NCI-H2171 treated with DMSO at 0.1 percent for 48 hours (cell line): Measurements from ENCODE around the gene FSTL4.
A peak's percentile ranks its signal among the peaks of the same experiment; 100 is the strongest.

Experiments used
- DNase-seq: peaks from one replicate; lab custom pipeline; 2025; lab: John Stamatoyannopoulos, UW

Gene FSTL4

DNA sequence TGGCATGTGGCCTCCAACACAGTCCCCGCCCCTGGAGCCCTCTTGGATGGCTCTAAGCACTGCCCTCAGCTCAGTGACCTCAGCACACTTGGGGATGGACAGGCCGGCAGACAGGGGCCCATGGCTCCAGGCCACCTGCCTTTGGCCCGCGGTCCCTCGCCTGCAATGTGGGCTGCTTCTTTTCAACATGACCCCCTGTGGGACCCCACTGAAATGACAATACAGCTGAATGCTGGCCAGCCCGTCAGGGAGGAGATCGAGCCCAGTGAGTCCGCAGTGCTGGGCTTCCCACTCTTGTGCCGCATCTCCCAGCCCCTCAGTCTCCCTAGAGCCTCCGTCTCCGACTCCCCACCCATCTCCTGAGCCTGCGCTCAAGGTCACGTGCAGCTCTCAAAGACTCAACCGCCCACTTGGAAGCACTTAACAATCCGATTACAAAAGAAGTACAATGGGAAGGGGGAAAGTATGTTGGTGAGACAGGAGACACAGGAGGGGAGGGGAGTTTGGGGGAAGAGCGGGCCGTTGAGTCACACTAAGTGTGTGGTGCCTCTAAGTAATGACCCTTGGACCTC, 321.6 kb downstream of the FSTL4 start:
- DNase-seq, result no peak

GRCh38 chr5:133289686-133290367, 322.5 kb downstream of the FSTL4 start:
- peak; percentile 56 for DNase-seq

DNA sequence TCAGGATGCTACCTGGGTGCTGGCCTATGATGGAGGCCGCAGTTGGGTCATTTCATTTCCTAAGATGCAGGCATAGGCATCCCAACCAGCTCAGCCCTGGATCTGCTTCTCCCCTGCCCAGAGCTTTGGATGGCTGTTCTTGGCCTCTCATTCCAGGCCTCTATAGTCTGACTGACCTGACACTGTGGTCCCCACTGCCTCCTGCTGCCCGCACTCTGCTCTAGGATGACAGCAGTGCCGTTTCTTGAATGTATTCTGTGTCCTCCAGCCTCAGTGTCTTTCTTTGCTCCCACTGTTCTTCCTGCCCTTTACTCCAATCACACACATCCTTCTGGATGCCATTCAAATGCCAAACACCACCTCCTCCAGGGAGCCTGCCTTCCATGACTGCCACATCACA, 324.8 kb downstream of the FSTL4 start:
- no peak for DNase-seq

- DNase-seq, result no peak
These were observed 325.9 kb downstream of the FSTL4 start for GRCh38 chr5:133286483-133286882.

DNA sequence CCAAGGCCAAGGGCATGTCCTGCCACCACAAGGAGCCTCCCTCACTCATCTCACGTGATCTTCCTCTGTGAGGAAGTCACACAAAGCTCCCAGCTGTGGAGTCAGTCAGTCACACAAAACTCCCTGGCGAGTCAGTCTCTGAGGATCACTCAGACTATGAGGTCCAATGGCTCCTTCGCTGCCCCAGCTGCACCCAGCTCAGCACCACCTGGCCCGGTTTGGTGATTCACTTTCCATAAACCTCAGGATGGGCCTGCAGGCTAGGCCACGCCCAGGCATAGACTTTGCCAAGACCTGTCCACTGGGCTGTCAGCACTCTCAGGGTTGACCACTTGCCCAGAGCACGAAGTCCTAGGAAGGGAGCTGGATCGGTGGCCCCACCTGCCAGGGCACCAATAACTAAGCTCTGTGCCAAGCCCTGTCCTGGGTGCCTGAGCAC, 326.7 kb downstream of the FSTL4 start:
- DNase-seq, result no peak

- DNase-seq, result no peak
These were observed 328.0 kb downstream of the FSTL4 start for GRCh38 chr5:133284306-133284705.

DNA sequence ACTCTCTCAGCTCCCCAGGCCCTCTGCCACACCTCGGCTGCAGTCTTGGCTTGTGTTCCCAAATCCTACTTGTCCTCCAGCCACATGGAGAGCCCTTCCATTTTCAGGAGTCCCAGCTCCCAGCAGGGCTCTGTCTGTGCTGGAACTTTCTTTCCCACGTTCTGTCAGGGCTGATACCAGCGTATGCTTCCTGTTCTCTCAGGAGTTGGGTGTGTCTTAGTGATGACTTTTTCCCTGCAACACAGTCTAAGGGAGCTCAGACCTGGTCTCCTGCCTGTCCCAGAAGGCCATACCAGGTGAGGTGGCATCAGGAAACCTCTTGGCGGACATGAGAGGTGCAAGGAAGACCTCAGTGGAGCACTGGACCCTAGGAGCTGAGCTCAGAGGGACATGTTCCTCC, 334.0 kb downstream of the FSTL4 start:
- no peak for DNase-seq

DNA sequence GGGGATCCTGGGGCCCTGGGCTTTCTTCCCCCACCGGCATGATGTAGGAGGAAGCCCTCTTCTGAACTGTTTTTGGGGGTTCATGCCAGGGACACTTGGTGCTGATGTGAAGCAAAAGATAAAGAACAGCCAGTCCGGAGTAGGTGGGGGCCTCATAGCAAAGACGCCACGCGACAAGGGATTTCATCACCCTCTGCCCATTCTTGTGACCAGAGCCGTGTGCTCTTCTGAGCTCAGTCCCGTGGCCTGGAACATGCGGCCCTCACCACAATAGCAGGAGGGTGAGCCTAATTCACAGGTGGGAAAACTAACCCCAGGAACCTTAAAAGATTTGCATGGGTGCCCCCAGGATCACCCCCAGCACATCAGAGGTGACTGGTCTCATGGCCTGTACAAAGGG, 334.6 kb downstream of the FSTL4 start:
- no peak for DNase-seq

DNA sequence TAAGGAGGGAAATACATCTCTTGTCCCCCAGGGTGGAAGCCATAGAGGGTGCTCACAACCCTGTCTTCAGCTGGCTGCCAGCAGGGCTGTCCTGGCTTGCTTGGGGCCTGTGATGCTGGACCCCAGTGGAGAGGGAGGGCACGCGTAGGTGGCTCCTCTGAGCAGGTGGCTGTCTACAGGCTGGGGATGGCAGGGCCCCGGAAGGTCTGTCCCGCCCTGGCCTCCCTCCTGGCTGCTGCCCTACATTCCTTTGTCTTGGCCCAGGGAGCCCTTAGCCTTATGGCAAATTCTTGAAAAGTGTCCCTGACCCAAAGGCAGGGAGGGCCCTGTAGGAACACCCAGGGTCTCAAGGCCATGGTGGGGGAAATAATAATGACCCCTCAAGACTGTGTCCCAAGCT, 336.2 kb downstream of the FSTL4 start:
- DNase-seq, result no peak

- no peak for DNase-seq
These were observed 336.7 kb downstream of the FSTL4 start for GRCh38 chr5:133275631-133276030.

GRCh38 chr5:133274597-133274935, 337.8 kb downstream of the FSTL4 start:
- no peak for DNase-seq

- no peak for DNase-seq
These were observed 338.4 kb downstream of the FSTL4 start for GRCh38 chr5:133273661-133274596.

GRCh38 chr5:133272345-133272744, 340.0 kb downstream of the FSTL4 start:
- no peak for DNase-seq

DNA sequence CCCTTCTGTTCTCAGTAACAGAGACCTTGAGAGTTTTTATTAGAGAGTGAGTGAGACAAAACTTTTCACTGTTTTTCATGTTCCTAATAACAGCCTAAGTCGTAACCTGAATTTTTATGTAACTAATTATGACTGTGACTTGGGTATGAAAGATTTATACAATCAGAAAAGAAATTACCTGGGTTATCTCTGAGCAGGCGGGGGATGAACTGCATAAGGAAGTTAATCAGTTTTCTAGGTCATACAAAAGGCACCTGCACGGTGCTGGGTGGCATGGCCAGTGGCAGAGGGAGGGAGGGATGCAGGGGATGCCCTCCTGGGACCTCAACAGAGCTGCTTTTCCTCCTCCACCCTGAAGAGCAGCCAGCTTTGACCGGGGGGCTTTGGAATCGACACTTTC, 340.7 kb downstream of the FSTL4 start:
- DNase-seq, result no peak

DNA sequence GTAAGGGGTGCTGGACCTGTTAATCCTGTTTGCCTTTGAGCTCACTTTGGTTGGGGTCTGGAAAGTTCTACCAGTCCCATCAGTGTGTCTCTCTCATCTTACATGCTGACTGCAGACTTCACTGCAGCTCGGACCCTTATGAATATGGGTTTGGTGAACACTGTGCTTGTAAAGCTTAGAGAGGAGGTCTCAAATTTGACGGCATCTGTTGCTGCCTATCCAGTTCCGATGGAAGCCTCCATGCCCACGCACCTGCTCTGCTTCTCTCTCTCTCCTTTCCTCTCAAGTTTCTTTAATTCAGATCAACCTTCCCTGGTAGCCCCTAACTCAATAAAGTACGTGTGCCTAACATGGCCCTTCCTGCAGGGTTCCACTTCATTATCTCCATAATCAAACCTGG, 342.6 kb downstream of the FSTL4 start:
- no peak for DNase-seq

- no peak for DNase-seq
These were observed 344.7 kb downstream of the FSTL4 start for GRCh38 chr5:133267601-133268000.

GRCh38 chr5:133266966-133267365, 345.4 kb downstream of the FSTL4 start:
- no peak for DNase-seq

DNA sequence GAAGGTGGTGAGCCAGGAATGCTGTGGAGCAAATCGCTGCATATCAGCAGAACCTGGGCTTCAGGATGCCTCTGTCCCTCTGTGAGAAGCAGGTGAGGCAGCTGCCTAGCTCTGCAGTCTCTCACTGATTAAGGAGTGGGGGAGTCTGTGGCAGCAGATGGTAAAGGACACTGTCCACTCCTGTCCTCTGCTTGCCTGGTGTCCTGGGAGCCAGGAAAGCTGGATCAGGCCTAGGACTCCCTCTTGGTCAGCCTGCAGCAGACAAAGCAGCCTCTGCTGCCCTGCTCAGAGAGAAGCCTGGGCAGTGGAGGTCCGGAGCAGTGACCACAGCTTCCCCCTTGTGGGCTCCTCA, 345.8 kb downstream of the FSTL4 start:
- DNase-seq, result no peak

DNA sequence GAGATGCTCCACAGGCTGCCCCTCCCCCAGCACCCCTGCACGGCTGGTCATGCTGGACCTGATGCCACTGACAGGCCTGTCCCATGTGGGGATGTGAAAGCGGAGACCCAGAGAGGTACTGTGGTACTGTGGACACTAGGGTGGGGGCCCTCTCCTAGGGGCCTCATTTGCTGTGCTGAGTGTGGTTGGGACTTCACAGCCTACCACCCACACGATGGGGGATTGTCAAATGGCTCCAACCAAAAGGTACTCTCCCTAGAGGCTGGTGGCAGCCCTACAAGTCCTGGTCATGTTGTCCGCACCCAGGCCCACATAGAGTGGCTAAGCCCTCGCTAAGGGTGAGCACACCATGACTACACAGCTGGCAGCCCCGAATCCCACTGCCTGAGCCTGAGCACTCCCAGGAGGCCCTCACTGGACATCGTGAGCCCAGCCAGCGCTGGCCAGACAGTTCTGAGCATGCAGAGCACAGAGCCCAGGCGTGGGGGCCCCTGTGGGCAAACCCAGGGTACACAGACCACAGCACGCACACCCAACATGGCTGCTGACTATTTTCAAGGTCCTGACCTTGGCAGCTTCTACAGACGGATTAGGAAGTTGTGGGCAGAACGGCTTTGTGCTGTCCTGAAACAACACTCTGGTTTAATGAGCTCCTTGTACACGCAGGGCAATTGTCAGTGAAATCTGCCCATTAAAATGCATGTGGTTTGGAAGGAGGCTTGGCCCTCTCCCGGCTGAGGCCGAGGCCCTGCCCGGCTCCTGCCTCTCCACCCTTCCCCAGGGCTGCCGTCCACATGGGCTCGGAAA, 346.4 kb downstream of the FSTL4 start:
- no peak for DNase-seq

DNA sequence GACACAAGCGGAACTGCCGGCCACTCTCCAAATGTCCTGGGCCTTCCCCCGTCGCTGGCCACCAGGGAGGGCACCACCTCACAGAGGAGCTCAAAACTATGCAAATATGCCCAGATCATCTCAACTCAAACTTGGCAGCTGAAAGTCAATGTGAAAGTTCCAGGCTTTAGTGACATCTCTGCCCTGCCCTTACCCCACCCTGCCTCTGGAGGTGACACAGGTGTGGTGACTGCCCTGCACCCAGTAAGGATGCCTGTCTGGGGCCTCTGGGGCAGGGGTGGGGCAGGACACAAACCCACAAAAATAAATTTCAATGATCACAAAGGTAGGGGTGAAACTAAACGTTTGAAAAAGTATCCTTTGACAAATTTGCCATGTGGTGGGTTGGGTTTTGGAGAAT, 347.1 kb downstream of the FSTL4 start:
- DNase-seq, result no peak

DNA sequence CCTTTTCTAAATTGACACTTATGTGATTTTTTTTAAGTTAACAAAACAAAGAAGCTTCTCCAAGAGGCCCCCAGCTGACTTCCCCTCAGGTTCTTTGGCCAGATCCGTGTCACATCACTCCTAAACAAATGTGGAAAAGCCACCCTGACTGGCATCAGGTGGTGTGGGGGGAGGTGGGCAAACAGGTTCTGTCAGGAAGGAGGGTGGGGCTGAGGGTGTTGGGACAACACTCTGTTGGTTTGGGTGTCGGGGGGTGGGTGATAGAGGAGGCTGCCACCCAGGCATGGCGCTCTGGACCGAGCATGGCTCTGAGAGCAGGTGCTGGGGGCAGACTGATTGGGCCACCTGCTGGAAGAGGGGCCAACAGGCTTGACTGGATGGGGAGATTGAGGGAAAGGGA, 349.7 kb downstream of the FSTL4 start:
- no peak for DNase-seq

DNA sequence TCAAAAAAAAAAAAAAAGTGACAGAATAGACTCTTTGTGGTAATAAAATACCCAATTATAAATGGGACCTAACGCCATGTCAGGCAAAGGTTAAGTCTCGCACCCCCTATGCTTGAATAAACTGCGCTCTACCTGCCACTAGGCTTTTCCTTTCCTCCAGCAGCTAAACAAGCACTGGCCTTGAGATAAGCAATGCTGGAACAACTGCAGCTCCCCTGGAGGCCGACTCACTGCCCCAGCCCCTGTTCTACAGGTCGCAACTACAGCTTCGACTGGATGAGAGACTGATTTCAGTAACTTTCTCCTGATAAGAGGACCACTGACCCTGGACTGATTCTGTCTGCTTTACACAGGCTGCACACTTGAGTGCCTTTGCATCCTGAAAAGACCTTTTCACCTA, 350.3 kb downstream of the FSTL4 start:
- no peak for DNase-seq
